B cell (primary cell): ENCODE data around the gene DKKL1. TPM values are rescaled to one million over a fixed set of nuclear protein-coding genes. Genes with fewer than 3 reads are reported as not detected.

Experiments used
- ATAC-seq: fragments of 200-7000 bp; cut with Tn5 transposase; one replicate; pipeline ENCODE4 v1.10.0; 2021; ENCODE audit warnings: low read depth, mild to moderate bottlenecking, moderate number of reproducible peaks, moderate library complexity
- CTCF ChIA-PET: fragments of 350-600 bp; sonication (Branson Sonifier 250); formaldehyde crosslinking; loops from one replicate; lab custom pipeline; 2021; ENCODE audit warnings: antibody characterized with exemption, inconsistent platforms; lab: Charles Lee
- POLR2A ChIA-PET: fragments of 350-600 bp; sonication (Branson Sonifier 250); formaldehyde crosslinking; loops from one replicate; lab custom pipeline; 2021; ENCODE audit warnings: antibody characterized with exemption; lab: Charles Lee
- DNase-seq: peaks from one replicate; pipeline ENCODE4 v3.0.0; 2013
- H2AFZ ChIP-seq: 2 replicates; pipeline ENCODE4 v1.6.1; 2012; ENCODE audit warnings: mild to moderate bottlenecking, low read depth, low read length; ENCODE audit not compliant: insufficient read depth, poor library complexity, severe bottlenecking
- H3K27ac ChIP-seq, 2 donors: 1 replicate in 1 of 2; 2 replicates in 1 of 2; pipeline ENCODE4 v1.5.1; 2012 to 2013; ENCODE audit warnings: low read length in 2 of 2, mild to moderate bottlenecking in 2 of 2, moderate library complexity in 1 of 2
- H3K27me3 ChIP-seq, 4 experiments: fragments of 200-600 bp in 1 of 4; sonication (generic) in 1 of 4; replicated peaks in 1 of 4; 1 replicate in 2 of 4; 2 replicates in 2 of 4; pipeline versions ENCODE4 v1.6.1 to v1.7.0; 2013 to 2016; ENCODE audit warnings: low read length in 3 of 4, mild to moderate bottlenecking in 2 of 4, mixed read lengths in 1 of 4, moderate library complexity in 1 of 4; ENCODE audit not compliant: insufficient read depth in 4 of 4, control insufficient read depth in 3 of 4; ENCODE audit errors: control extremely low read depth in 1 of 4
- H3K36me3 ChIP-seq, 2 experiments: replicated peaks in 1 of 2; 1 replicate in 1 of 2; 2 replicates in 1 of 2; pipeline versions ENCODE4 v1.6.1 to v1.7.1; 2013; ENCODE audit warnings: low read length in 1 of 2; ENCODE audit not compliant: insufficient read depth in 2 of 2, control insufficient read depth in 1 of 2; ENCODE audit errors: control extremely low read depth in 1 of 2, extremely low read depth in 1 of 2
- H3K4me1 ChIP-seq, 2 donors: fragments of 200-600 bp in 1 of 2; sonication (generic) in 1 of 2; 1 replicate in 1 of 2; 2 replicates in 1 of 2; pipeline versions ENCODE4 v1.5.1 to v1.6.1; 2013 to 2017; ENCODE audit warnings: low read length in 2 of 2; ENCODE audit not compliant: control insufficient read depth in 2 of 2, insufficient read depth in 2 of 2
- H3K4me2 ChIP-seq: replicated peaks from 2 replicates; pipeline ENCODE3; 2012; ENCODE audit warnings: mild to moderate bottlenecking, low read depth, low read length; ENCODE audit not compliant: poor library complexity, severe bottlenecking
- H3K4me3 ChIP-seq, 5 experiments: fragments of 200-600 bp in 1 of 5; sonication (generic) in 1 of 5; 1 replicate in 3 of 5; 2 replicates in 2 of 5; pipeline versions ENCODE4 v1.5.1 to v1.7.0; 2011 to 2016; ENCODE audit warnings: low read length in 4 of 5, mild to moderate bottlenecking in 4 of 5, low read depth in 2 of 5, control low read depth in 1 of 5, moderate library complexity in 1 of 5; ENCODE audit not compliant: insufficient read depth in 1 of 5; ENCODE audit errors: control extremely low read depth in 1 of 5, extremely low read depth in 1 of 5
- H3K79me2 ChIP-seq: fragments of 200-600 bp; sonication (generic); one replicate; pipeline ENCODE4 v1.6.0; 2016; ENCODE audit warnings: low read length; ENCODE audit not compliant: control insufficient read depth, insufficient read depth
- H3K9ac ChIP-seq: fragments of 200-600 bp; sonication (generic); 2 replicates; pipeline ENCODE4 v1.6.1; 2017; ENCODE audit warnings: mild to moderate bottlenecking, low read length, moderate library complexity
- H3K9me3 ChIP-seq, 3 donors: one replicate each; pipeline versions ENCODE4 v1.6.1 to v1.7.1; 2013; ENCODE audit warnings: low read length in 2 of 3; ENCODE audit not compliant: control insufficient read depth in 2 of 3, insufficient read depth in 1 of 3; ENCODE audit errors: control extremely low read depth in 1 of 3
- H4K20me1 ChIP-seq: 2 replicates; pipeline ENCODE4 v1.6.0; 2012; ENCODE audit warnings: mild to moderate bottlenecking, low read length; ENCODE audit not compliant: insufficient read depth, control insufficient read depth, poor library complexity, severe bottlenecking
- H3K27ac Mint-ChIP-seq: one replicate; pipeline ENCODE4 v1.8.0; 2021; ENCODE audit warnings: mixed read lengths
- H3K27me3 Mint-ChIP-seq: one replicate; pipeline ENCODE4 v1.8.0; 2021; ENCODE audit warnings: mixed read lengths
- H3K4me1 Mint-ChIP-seq: one replicate; pipeline ENCODE4 v1.8.0; 2021; ENCODE audit warnings: mixed read lengths
- H3K4me3 Mint-ChIP-seq: one replicate; pipeline ENCODE4 v1.8.0; 2021; ENCODE audit warnings: mixed read lengths
- H3K9me3 Mint-ChIP-seq: one replicate; pipeline ENCODE4 v1.8.0; 2022; ENCODE audit warnings: mixed read lengths; ENCODE audit not compliant: insufficient read depth
- CTCF ChIP-seq: fragments of 200-600 bp; IDR thresholded peaks from one replicate; pipeline ENCODE4 v1.8.0; 2022; ENCODE audit warnings: antibody characterized with exemption, mild to moderate bottlenecking
- EZH2 ChIP-seq: IDR thresholded peaks from 2 replicates; pipeline ENCODE4 v1.6.1; 2012; ENCODE audit warnings: borderline replicate concordance, low read depth, mild to moderate bottlenecking, moderate library complexity, low read length; ENCODE audit not compliant: insufficient read depth, poor library complexity, severe bottlenecking
- WGBS: methylation state at CpG from one replicate; pipeline ENCODE4 v1.1.5; 2013; ENCODE audit warnings: missing lambda C conversion rate; ENCODE audit not compliant: insufficient coverage; 5-methylcytosine and 5-hydroxymethylcytosine counted together
- intact Hi-C: fragments of 100-400 bp; cut with micrococcal nuclease; formaldehyde crosslinking; loops from one replicate; pipeline ENCODE4 v1.10.0; 2022
- polyA plus RNA-seq: library from polyadenylated mRNA; depleted of rRNA; stranded (reverse); fragments of >200 nt; gene quantifications from 2 replicates; pipeline ENCODE4 v1.2.3, GENCODE V29; 2012
- total RNA-seq, 2 donors: library from RNA; stranded (reverse); fragments of 120-200 nt in 1 of 2; gene quantifications; 1 replicate in 1 of 2; 2 replicates in 1 of 2; pipeline versions ENCODE4 v1.2.3 to v1.2.4, GENCODE V29; 2013 to 2022

Gene DKKL1
- total and polyA plus RNA-seq, 2 donors (not counting 1 experiment from before 2014, with no cell fraction given): 1.2 to 1.6 TPM

- peak overlapping the region; percentile 99 for H3K27ac Mint-ChIP-seq
- H3K9me3 Mint-ChIP-seq: no peaks in the 10 kb centered on the region
- ChIA-PET POLR2A (interaction anchor here (0.6 to 4.6 kb wide), 5 partner anchors 10 to 115 kb away, joined by 3 to 72 read pairs (median 3); no protein-coding TSS in a partner anchor), CTCF (interaction anchor here (0.7 to 7.7 kb wide), 9 partner anchors 9 to 63 kb away, joined by 3 to 51 read pairs (median 7); no protein-coding TSS in a partner anchor)
- Histone ChIP-seq H2AFZ (peak overlapping the region; percentile 34), H3K27ac (peak overlapping the region; percentile 69 to 93), H3K4me3 (peak overlapping the region in 2 of 5 experiments; percentile 21 to 41), H3K4me2 (peak overlapping the region; percentile 66), H3K9ac (peak overlapping the region; percentile 47), H3K4me1 (peaks cover 92 to 94% of the 10 kb centered on the region in 2 donors), H3K27me3 (no peaks in the 10 kb centered on the region), H4K20me1 (no peaks in the 10 kb centered on the region), H3K79me2 (peaks cover 56% of the 10 kb centered on the region), H3K36me3 (peaks cover 0 to 9% of the 10 kb centered on the region in 2 experiments), H3K9me3 (peaks cover under 1 to 21% (median 2%) of the 10 kb centered on the region in 3 donors)
- no CpG with 5 or more reads among the region's 2 CpGs for WGBS
- DNase-seq: peak; percentile 69
- H3K27me3 Mint-ChIP-seq: no peaks in the 10 kb centered on the region
- H3K4me1 Mint-ChIP-seq: peaks cover 83% of the 10 kb centered on the region
- ATAC-seq: peak; percentile 15
- intact Hi-C loops: loop anchor here (5.0 kb wide), 1 partner anchor 34 kb away; the partner anchor contains the start of genes DKKL1 and TEAD2
- peak; percentile 72 for TF ChIP-seq CTCF
- no peak for TF ChIP-seq EZH2
- peak overlapping the region; percentile 75 for H3K4me3 Mint-ChIP-seq
Observed at GRCh38 chr19:49327878-49328544, 35.7 kb upstream of the DKKL1 start.
